IPS-18c (cell line): ENCODE data around the gene CSRP1.
"Not testable (repeated sequence)": the region's sequence is repeated elsewhere in the genome, so short reads cannot be mapped to it uniquely, and the experiment has no call there.

ENCODE experiments used
- H3K4me3 ChIP-seq: 2 replicates; pipeline ENCODE4 v1.7.0; 2013; ENCODE audit warnings: low read depth, mild to moderate bottlenecking, low read length, moderate library complexity; ENCODE audit not compliant: insufficient read depth
- H3K9me3 ChIP-seq: one replicate; pipeline ENCODE4 v1.6.1; 2013; ENCODE audit warnings: mild to moderate bottlenecking, low read length, moderate library complexity; ENCODE audit not compliant: control insufficient read depth, insufficient read depth

The CSRP1 gene

GRCh38 chr1:201475915-201476669 lies 30.8 kb downstream of the CSRP1 start:
- Histone ChIP-seq H3K4me3 (no peak overlapping the region), H3K9me3 (no peaks in the 10 kb centered on the region)

GRCh38 chr1:201475130-201475529 lies 31.8 kb downstream of the CSRP1 start:
- no peaks in the 10 kb centered on the region for H3K9me3 ChIP-seq
- no peak overlapping the region for H3K4me3 ChIP-seq

GRCh38 chr1:201473296-201473695 lies 33.6 kb downstream of the CSRP1 start:
- H3K4me3 ChIP-seq: no peak overlapping the region
- H3K9me3 ChIP-seq: no peaks in the 10 kb centered on the region

GRCh38 chr1:201472321-201472720 lies 34.6 kb downstream of the CSRP1 start:
- H3K9me3 ChIP-seq: not testable (repeated sequence)

GRCh38 chr1:201471772-201472171 lies 35.2 kb downstream of the CSRP1 start:
- H3K4me3 ChIP-seq: no peak overlapping the region
- H3K9me3 ChIP-seq: no peaks in the 10 kb centered on the region

More at GRCh38 chr1:201472321-201472720, 34.6 kb downstream of the CSRP1 start:
- not testable (repeated sequence) for H3K4me3 ChIP-seq

- Histone ChIP-seq H3K4me3 (no peak overlapping the region), H3K9me3 (no peaks in the 10 kb centered on the region)
These were observed 36.3 kb downstream of the CSRP1 start for GRCh38 chr1:201470581-201470980.

GRCh38 chr1:201469645-201470074 lies 37.3 kb downstream of the CSRP1 start:
- Histone ChIP-seq H3K9me3 (no peaks in the 10 kb centered on the region), H3K4me3 (peak overlapping the region; percentile 78)

- H3K4me3 ChIP-seq: peak within 1 kb of the TSS; percentile 78
These were observed 37.9 kb downstream of the CSRP1 start, which contains the start of gene PHLDA3 for GRCh38 chr1:201468844-201469644. PHLDA3 (minus strand) TSS chr1:201469188; CDS start chr1:201468786, 402 bp downstream.

GRCh38 chr1:201468501-201468843 lies 38.5 kb downstream of the CSRP1 start:
- Histone ChIP-seq H3K9me3 (no peaks in the 10 kb centered on the region), H3K4me3 (peak overlapping the region; percentile 78)

More at GRCh38 chr1:201468844-201469644, 37.9 kb downstream of the CSRP1 start, which contains the start of gene PHLDA3:
- H3K9me3 ChIP-seq: no peaks in the 10 kb centered on the region

GRCh38 chr1:201466492-201466891 lies 40.4 kb downstream of the CSRP1 start:
- H3K4me3 ChIP-seq: peak overlapping the region; percentile 24; the same call in 1 of the 2 replicates
- H3K9me3 ChIP-seq: no peaks in the 10 kb centered on the region

GRCh38 chr1:201465698-201466290 lies 41.1 kb downstream of the CSRP1 start:
- Histone ChIP-seq H3K4me3 (no peak overlapping the region), H3K9me3 (no peaks in the 10 kb centered on the region)

- Histone ChIP-seq H3K9me3 (no peaks in the 10 kb centered on the region), H3K4me3 (no peak overlapping the region)
These were observed 43.8 kb downstream of the CSRP1 start for GRCh38 chr1:201463071-201463552.

GRCh38 chr1:201461645-201462441 lies 45.1 kb downstream of the CSRP1 start:
- H3K4me3 ChIP-seq: no peak overlapping the region

GRCh38 chr1:201460814-201461644 lies 45.9 kb downstream of the CSRP1 start:
- Histone ChIP-seq H3K4me3 (no peak overlapping the region), H3K9me3 (no peaks in the 10 kb centered on the region)

More at GRCh38 chr1:201461645-201462441, 45.1 kb downstream of the CSRP1 start:
- no peaks in the 10 kb centered on the region for H3K9me3 ChIP-seq

- no peak overlapping the region for H3K4me3 ChIP-seq
- H3K9me3 ChIP-seq: no peaks in the 10 kb centered on the region
These were observed 47.1 kb downstream of the CSRP1 start for GRCh38 chr1:201459775-201460174.

GRCh38 chr1:201459052-201459451 lies 47.9 kb downstream of the CSRP1 start:
- Histone ChIP-seq H3K9me3 (no peaks in the 10 kb centered on the region), H3K4me3 (no peak overlapping the region)
